ENCODE results near the gene RAVER1.
"Not testable (repeated sequence)": the region's sequence is repeated elsewhere in the genome, so short reads cannot be mapped to it uniquely, and the experiment has no call there.

Gene RAVER1

GRCh38 chr19:10343495-10343894 is 10.2 kb upstream of the RAVER1 start:
- Histone ChIP-seq H3K4me3 (no peak overlapping the region), H3K4me2 (no peak overlapping the region), H3K36me3 (no peaks in the 10 kb centered on the region), H3K27ac (no peak overlapping the region), H3K9ac (no peak overlapping the region), H3K4me1 (peaks cover 25% of the 10 kb centered on the region), H4K20me1 (no peaks in the 10 kb centered on the region), H3K9me3 (no peaks in the 10 kb centered on the region), H3K27me3 (no peaks in the 10 kb centered on the region)
- TF ChIP-seq Cebpa-rat (IDR thresholded peaks at IDR 0.05) = no peak

GRCh38 chr19:10339977-10340376 is 6.6 kb upstream of the RAVER1 start:
- no peaks in the 10 kb centered on the region for H3K27me3 ChIP-seq
- peaks cover 28% of the 10 kb centered on the region for H3K4me1 ChIP-seq
- no peaks in the 10 kb centered on the region for H3K9me3 ChIP-seq
- H4K20me1 ChIP-seq = no peaks in the 10 kb centered on the region
- TF ChIP-seq Cebpa-rat (IDR thresholded peaks at IDR 0.05) = no peak
- H3K36me3 ChIP-seq = peaks cover 6% of the 10 kb centered on the region; the same call in 1 of the 2 replicates
- H3K27ac ChIP-seq = peak overlapping the region; percentile 74
- peak overlapping the region; percentile 53; the same call in 1 of the 2 replicates for H3K4me3 ChIP-seq
- H3K4me2 ChIP-seq = peak overlapping the region; percentile 66
- no peak overlapping the region; the same call in 1 of the 2 replicates for H3K9ac ChIP-seq

- Histone ChIP-seq H3K36me3 (peaks cover 6% of the 10 kb centered on the region; the same call in 1 of the 2 replicates), H3K9ac (peak within 1 kb of the TSS; percentile 28; the same call in 1 of the 2 replicates), H3K9me3 (no peaks in the 10 kb centered on the region), H4K20me1 (no peaks in the 10 kb centered on the region), H3K27me3 (no peaks in the 10 kb centered on the region), H3K4me2 (peak within 1 kb of the TSS; percentile 66), H3K4me3 (peak within 1 kb of the TSS; percentile 53), H3K27ac (peak within 1 kb of the TSS; percentile 74), H3K4me1 (peaks cover 33% of the 10 kb centered on the region)
- TF ChIP-seq Cebpa-rat (IDR thresholded peaks at IDR 0.05) = no peak
Measured at GRCh38 chr19:10339380-10339960, 6.1 kb upstream of the RAVER1 start, which contains the start of gene ICAM3. ICAM3 (minus strand) TSS chr19:10339624; CDS start chr19:10339614, 10 bp downstream.

- Histone ChIP-seq H3K36me3 (peaks cover 6% of the 10 kb centered on the region; the same call in 1 of the 2 replicates), H3K4me3 (peak overlapping the region; percentile 53), H3K9me3 (no peaks in the 10 kb centered on the region), H3K4me2 (peak overlapping the region; percentile 66), H3K9ac (peak overlapping the region; percentile 28; the same call in 1 of the 2 replicates), H3K27me3 (no peaks in the 10 kb centered on the region), H4K20me1 (no peaks in the 10 kb centered on the region), H3K27ac (peak overlapping the region; percentile 74), H3K4me1 (peaks cover 38% of the 10 kb centered on the region)
- no peak for TF ChIP-seq Cebpa-rat (IDR thresholded peaks at IDR 0.05)
Measured at GRCh38 chr19:10338940-10339339, 5.6 kb upstream of the RAVER1 start.

- not testable (repeated sequence) for H3K9ac ChIP-seq, H3K4me3 ChIP-seq, H3K27ac ChIP-seq, H3K9me3 ChIP-seq, H3K27me3 ChIP-seq, H3K4me2 ChIP-seq
- peaks cover 50% of the 10 kb centered on the region for H3K4me1 ChIP-seq
- H3K36me3 ChIP-seq = peaks cover 12% of the 10 kb centered on the region
- H4K20me1 ChIP-seq = peaks cover 12% of the 10 kb centered on the region
Measured at GRCh38 chr19:10336725-10337124, 3.4 kb upstream of the RAVER1 start.

- H3K36me3 ChIP-seq = peaks cover 21% of the 10 kb centered on the region
- no peak for TF ChIP-seq Cebpa-rat (IDR thresholded peaks at IDR 0.05)
- no peak overlapping the region for H3K9ac ChIP-seq
- no peak overlapping the region for H3K4me2 ChIP-seq
- H3K27me3 ChIP-seq = no peaks in the 10 kb centered on the region
- 0 out of 2 replicates have a peak overlapping the region, but pooled peaks have one; percentile 9 for H3K27ac ChIP-seq
- H3K4me3 ChIP-seq = no peak overlapping the region
- H3K4me1 ChIP-seq = peaks cover 50% of the 10 kb centered on the region
- no peaks in the 10 kb centered on the region for H3K9me3 ChIP-seq
- peaks cover 25% of the 10 kb centered on the region for H4K20me1 ChIP-seq
Measured at GRCh38 chr19:10335352-10335985, 2.1 kb upstream of the RAVER1 start.

- Histone ChIP-seq H3K9ac (no peak overlapping the region), H3K27ac (no peak overlapping the region), H3K4me1 (peaks cover 43% of the 10 kb centered on the region), H3K9me3 (no peaks in the 10 kb centered on the region), H3K4me2 (peak overlapping the region; percentile 86), H3K27me3 (no peaks in the 10 kb centered on the region), H4K20me1 (peaks cover 32% of the 10 kb centered on the region), H3K4me3 (no peak overlapping the region; the same call in 1 of the 2 replicates), H3K36me3 (peaks cover 28% of the 10 kb centered on the region)
- TF ChIP-seq Cebpa-rat (IDR thresholded peaks at IDR 0.05) = no peak
Measured at GRCh38 chr19:10334588-10335351, 1.4 kb upstream of the RAVER1 start.

- Histone ChIP-seq H3K27me3 (no peaks in the 10 kb centered on the region), H4K20me1 (peaks cover 40% of the 10 kb centered on the region), H3K9ac (peak overlapping the region; percentile 71), H3K4me3 (peak overlapping the region; percentile 79), H3K9me3 (no peaks in the 10 kb centered on the region), H3K36me3 (peaks cover 36% of the 10 kb centered on the region), H3K4me2 (peak overlapping the region; percentile 86), H3K4me1 (peaks cover 35% of the 10 kb centered on the region), H3K27ac (peak overlapping the region; percentile 73)
- no peak for TF ChIP-seq Cebpa-rat (IDR thresholded peaks at IDR 0.05)
Measured at GRCh38 chr19:10333758-10334587, 644 bp upstream of the RAVER1 start.

All from BLaER1 (cell line).